ENCODE results near the gene RRAGD. TPM values are rescaled to one million over a fixed set of nuclear protein-coding genes. Genes with fewer than 3 reads are reported as not detected.

The RRAGD gene
- total and polyA plus RNA-seq, 9 donors, result 0.71 to 12.9 (median 7.9) TPM

DNA sequence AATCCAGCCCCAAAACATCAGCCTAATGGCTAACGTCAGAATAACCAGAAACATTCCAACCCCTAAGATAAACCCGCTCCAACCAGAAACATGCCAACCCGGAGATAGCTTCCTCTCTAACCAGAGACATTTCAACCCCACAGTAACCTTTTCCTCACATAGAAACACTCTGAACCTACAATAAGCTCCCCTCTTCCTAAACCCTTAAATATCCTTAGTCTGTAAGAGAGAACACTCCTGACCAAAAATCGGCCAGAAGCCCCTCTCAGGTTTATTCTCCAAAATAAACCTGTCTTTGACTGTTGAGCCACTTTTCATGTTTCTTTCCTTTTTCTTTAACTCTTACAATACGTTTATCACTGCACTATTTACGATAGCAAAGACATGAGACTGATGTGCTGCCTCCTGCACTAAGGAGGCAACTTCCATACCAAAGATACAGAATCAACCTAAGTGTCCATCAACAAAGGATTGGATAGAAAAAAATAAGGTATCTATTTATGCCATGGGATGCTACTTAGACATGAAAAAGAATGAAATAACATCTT lies 92.0 kb downstream of the RRAGD start:
- 87 to 93% (median 90%) methylated on average over 6 of the region's 6 CpGs for WGBS, 3 donors
- no peaks in the 10 kb centered on the region for H3K9me3 ChIP-seq
- H3K27ac ChIP-seq, result no peak overlapping the region
- H3K27me3 ChIP-seq, result no peaks in the 10 kb centered on the region
- no peaks in the 10 kb centered on the region for H3K4me1 ChIP-seq (ENCODE audit: insufficient read depth)
- no peak overlapping the region for H3K4me3 ChIP-seq
- no peaks in the 10 kb centered on the region for H3K36me3 ChIP-seq
- intact Hi-C loops (cut with DNase I), result no loop called here
- TF ChIP-seq EP300 (IDR thresholded peaks at IDR 0.05) (no peak), POLR2A (IDR thresholded peaks at IDR 0.05) (no peak)
- TF ChIP-seq, protein P1, sequence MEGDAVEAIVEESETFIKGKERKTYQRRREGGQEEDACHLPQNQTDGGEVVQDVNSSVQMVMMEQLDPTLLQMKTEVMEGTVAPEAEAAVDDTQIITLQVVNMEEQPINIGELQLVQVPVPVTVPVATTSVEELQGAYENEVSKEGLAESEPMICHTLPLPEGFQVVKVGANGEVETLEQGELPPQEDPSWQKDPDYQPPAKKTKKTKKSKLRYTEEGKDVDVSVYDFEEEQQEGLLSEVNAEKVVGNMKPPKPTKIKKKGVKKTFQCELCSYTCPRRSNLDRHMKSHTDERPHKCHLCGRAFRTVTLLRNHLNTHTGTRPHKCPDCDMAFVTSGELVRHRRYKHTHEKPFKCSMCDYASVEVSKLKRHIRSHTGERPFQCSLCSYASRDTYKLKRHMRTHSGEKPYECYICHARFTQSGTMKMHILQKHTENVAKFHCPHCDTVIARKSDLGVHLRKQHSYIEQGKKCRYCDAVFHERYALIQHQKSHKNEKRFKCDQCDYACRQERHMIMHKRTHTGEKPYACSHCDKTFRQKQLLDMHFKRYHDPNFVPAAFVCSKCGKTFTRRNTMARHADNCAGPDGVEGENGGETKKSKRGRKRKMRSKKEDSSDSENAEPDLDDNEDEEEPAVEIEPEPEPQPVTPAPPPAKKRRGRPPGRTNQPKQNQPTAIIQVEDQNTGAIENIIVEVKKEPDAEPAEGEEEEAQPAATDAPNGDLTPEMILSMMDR (IDR thresholded peaks at IDR 0.05), result no peak
- no peak for DNase-seq

DNA sequence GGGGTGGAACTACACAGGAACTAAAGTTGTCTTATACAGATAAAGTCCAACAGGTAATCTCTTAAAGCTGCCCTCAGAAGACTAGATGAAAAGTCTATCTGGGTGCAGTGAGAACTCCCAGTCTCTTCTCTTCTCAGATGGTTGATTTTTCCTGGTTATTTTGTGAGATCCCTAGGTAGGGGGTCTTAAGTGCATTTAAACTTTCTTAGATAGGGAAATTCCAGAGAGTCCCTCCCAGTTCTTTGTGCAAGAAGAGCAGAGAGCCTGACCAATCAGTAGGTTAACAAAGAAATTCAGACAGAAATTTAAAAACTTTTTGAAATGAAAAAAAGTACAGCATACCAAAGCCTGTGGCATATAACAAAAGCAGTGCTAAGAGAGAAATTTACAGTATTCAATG lies 95.0 kb downstream of the RRAGD start:
- DNase-seq, result no peak
- no peaks in the 10 kb centered on the region for H3K4me1 ChIP-seq (ENCODE audit: insufficient read depth)
- H3K27me3 ChIP-seq, result no peaks in the 10 kb centered on the region
- intact Hi-C loops (cut with DNase I), result loop anchor here in 1 of 4 donors (10.0 kb wide), 1 partner anchor 48 kb away; no protein-coding TSS in a partner anchor
- no peaks in the 10 kb centered on the region for H3K9me3 ChIP-seq
- TF ChIP-seq EP300 (IDR thresholded peaks at IDR 0.05) (no peak), POLR2A (IDR thresholded peaks at IDR 0.05) (no peak)
- TF ChIP-seq, protein P1 (IDR thresholded peaks at IDR 0.05), result no peak
- H3K36me3 ChIP-seq, result no peaks in the 10 kb centered on the region
- H3K4me3 ChIP-seq, result no peak overlapping the region
- no peak overlapping the region for H3K27ac ChIP-seq

DNA sequence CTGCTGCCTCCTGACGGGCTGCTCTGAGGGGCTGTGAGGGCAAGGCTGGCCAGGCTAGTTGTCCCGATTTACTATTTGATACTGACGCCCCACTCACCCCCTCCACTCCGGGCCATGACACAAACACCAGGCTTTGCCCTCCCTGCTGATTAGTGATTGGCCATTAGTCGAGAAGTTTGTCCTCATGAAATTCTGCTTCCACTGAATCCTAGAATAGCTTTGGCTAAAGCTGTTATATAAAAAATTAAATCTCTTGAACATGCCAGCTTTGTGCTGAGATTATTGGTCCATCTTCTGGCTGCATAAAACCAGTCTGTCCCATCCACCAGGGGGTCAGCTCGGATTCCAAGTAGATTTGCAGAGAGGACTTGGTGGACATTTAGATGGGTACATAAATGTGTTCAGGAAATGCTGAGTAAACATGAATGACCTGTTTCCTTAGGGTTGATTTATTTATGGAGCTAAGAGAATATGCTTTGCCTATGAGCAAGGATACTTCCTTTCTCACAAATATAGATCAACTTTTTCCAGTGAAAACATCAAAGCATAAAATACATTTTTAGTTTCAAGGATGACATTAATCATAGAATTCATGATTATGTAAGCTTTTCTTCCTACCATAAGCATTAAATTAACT lies 96.7 kb downstream of the RRAGD start, which contains the start of gene GABRR2:
TSS of gene GABRR2 (minus strand) at position 51 of the 637 bp plus-strand sequence. CDS start 134 bp downstream, outside the sequence.
- TF ChIP-seq EP300 (IDR thresholded peaks at IDR 0.05) (no peak), POLR2A (IDR thresholded peaks at IDR 0.05) (no peak)
- TF ChIP-seq, protein P1 (IDR thresholded peaks at IDR 0.05), result no peak
- Histone ChIP-seq H3K27ac (no peak within 1 kb of the TSS), H3K4me1 (ENCODE audit: insufficient read depth) (no peaks in the 10 kb centered on the region), H3K9me3 (no peaks in the 10 kb centered on the region), H3K27me3 (no peaks in the 10 kb centered on the region), H3K4me3 (no peak within 1 kb of the TSS), H3K36me3 (no peaks in the 10 kb centered on the region)
- DNase-seq, result no peak
- intact Hi-C loops (cut with DNase I), result loop anchor here in 1 of 4 donors (10.0 kb wide), 1 partner anchor 49 kb away; no protein-coding TSS in a partner anchor
- WGBS, 3 donors, result 79 to 90% (median 87%) methylated on average over 6 of the region's 6 CpGs

- no peak for TF ChIP-seq EP300 (IDR thresholded peaks at IDR 0.05)
- no peaks in the 10 kb centered on the region for H3K27me3 ChIP-seq
- 81 to 92% (median 84%) methylated on average over 7 of the region's 7 CpGs for WGBS, 3 donors
- no peaks in the 10 kb centered on the region for H3K36me3 ChIP-seq
- H3K4me3 ChIP-seq, result no peak overlapping the region
- no peaks in the 10 kb centered on the region for H3K4me1 ChIP-seq (ENCODE audit: insufficient read depth)
- intact Hi-C loops (cut with DNase I), result loop anchor here in 1 of 4 donors (10.0 kb wide), 1 partner anchor 50 kb away; no protein-coding TSS in a partner anchor
- DNase-seq, result no peak
- H3K27ac ChIP-seq, result no peak overlapping the region
- no peaks in the 10 kb centered on the region for H3K9me3 ChIP-seq
These were observed 97.4 kb downstream of the RRAGD start for GRCh38 chr6:89314692-89315091.

Other genes with a start within 250 kb of the RRAGD start
- gene GABRR1, start 194.9 kb downstream of the RRAGD start, total RNA-seq, result not detected
- gene GABRR1, start 194.9 kb downstream of the RRAGD start, polyA plus RNA-seq, result under 1 TPM in 1 of 2 donors, not detected in 1; 0.07 TPM
- gene GABRR2, start 97.0 kb downstream of the RRAGD start, total RNA-seq, result 1 to 10 TPM in 1 of 7 donors, under 1 TPM in 5, not detected in 1; 0.24 to 1.1 (median 0.52) TPM
- gene GABRR2, start 97.0 kb downstream of the RRAGD start, polyA plus RNA-seq, result under 1 TPM; 0.24 to 0.70 TPM
- 10 to 100 TPM; 25.3 to 48.6 (median 35.8) TPM for gene UBE2J1, start 59.6 kb downstream of the RRAGD start, total RNA-seq
- 10 to 100 TPM; 21.6 to 40.6 TPM for gene UBE2J1, start 59.6 kb downstream of the RRAGD start, polyA plus RNA-seq
- 10 to 100 TPM; 24.0 to 50.1 (median 28.5) TPM for gene ANKRD6, start 20.9 kb upstream of the RRAGD start, total RNA-seq
- 10 to 100 TPM; 14.7 to 19.8 TPM for gene ANKRD6, start 20.9 kb upstream of the RRAGD start, polyA plus RNA-seq
- gene LYRM2, start 226.5 kb upstream of the RRAGD start, total RNA-seq, result 10 to 100 TPM; 11.8 to 44.0 (median 27.5) TPM
- gene LYRM2, start 226.5 kb upstream of the RRAGD start, polyA plus RNA-seq, result 10 to 100 TPM; 20.0 to 26.2 TPM